IPS-18a (cell line): ENCODE data around the gene OASL.
"Not testable (repeated sequence)": the region's sequence is repeated elsewhere in the genome, so short reads cannot be mapped to it uniquely, and the experiment has no call there.

Source experiments
- H3K27ac ChIP-seq: one replicate; pipeline ENCODE4 v1.5.1; 2013; ENCODE audit warnings: low read length
- H3K27me3 ChIP-seq: one replicate; pipeline ENCODE4 v1.6.1; 2013; ENCODE audit warnings: mild to moderate bottlenecking, low read length; ENCODE audit not compliant: control insufficient read depth, insufficient read depth
- H3K36me3 ChIP-seq: one replicate; pipeline ENCODE4 v1.6.1; 2013; ENCODE audit warnings: low read depth, low read length; ENCODE audit not compliant: control insufficient read depth
- H3K4me1 ChIP-seq: one replicate; pipeline ENCODE4 v1.6.1; 2013; ENCODE audit warnings: low read depth, low read length; ENCODE audit not compliant: control insufficient read depth
- H3K4me3 ChIP-seq: one replicate; pipeline ENCODE4 v1.5.1; 2013; ENCODE audit warnings: low read length
- H3K9ac ChIP-seq: one replicate; pipeline ENCODE4 v1.6.1; 2013; ENCODE audit warnings: mild to moderate bottlenecking, low read length, moderate library complexity
- H3K9me3 ChIP-seq: one replicate; pipeline ENCODE4 v1.6.1; 2013; ENCODE audit warnings: low read depth, low read length; ENCODE audit not compliant: control insufficient read depth

Gene OASL, protein sequence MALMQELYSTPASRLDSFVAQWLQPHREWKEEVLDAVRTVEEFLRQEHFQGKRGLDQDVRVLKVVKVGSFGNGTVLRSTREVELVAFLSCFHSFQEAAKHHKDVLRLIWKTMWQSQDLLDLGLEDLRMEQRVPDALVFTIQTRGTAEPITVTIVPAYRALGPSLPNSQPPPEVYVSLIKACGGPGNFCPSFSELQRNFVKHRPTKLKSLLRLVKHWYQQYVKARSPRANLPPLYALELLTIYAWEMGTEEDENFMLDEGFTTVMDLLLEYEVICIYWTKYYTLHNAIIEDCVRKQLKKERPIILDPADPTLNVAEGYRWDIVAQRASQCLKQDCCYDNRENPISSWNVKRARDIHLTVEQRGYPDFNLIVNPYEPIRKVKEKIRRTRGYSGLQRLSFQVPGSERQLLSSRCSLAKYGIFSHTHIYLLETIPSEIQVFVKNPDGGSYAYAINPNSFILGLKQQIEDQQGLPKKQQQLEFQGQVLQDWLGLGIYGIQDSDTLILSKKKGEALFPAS

DNA sequence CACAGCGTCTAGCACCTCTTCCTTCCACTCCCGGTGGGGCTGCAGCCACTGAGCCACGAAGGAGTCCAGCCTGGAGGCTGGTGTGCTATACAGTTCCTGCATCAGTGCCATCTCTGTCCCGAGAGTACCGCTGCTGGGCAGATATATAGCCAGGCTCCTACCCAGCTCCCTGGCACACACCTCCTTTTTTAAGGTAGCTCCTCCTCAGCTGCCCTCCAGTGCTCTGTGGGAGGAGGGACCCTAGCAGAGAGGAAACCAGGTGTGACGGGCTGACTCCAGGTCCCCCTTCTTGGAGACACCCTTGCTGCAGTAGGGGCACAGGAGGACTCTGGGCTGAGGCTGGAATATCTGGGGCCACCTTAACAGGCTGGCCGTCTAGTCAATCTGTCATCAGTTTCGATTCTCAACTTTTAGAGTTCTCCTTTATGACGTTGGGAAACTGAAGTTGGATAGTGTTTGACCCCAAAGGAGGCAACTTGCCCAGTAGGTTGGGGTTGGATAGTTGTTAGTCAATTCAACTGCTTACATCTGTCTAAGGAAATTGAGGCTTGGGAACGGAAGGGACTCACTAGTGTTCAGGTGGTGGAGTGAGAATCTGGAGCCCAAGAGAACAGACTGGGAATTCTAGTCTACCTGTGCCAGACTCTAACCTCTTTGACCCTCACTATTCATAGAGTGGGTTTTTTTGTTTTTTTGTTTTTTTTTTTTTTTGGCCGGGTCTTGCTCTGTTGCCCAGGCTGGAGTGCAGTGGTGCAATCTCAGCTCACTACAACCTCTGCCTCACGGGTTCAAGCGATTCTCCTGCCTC is at the start of gene OASL:
Gene OASL (minus strand): TSS at position 386 of the 808 bp plus-strand sequence. CDS start 275 bp downstream, at position 111.
- Histone ChIP-seq H3K9ac (no peak within 1 kb of the TSS), H3K4me3 (no peak within 1 kb of the TSS), H3K36me3 (no peaks in the 10 kb centered on the region), H3K27ac (no peak within 1 kb of the TSS), H3K9me3 (no peaks in the 10 kb centered on the region), H3K4me1 (no peaks in the 10 kb centered on the region), H3K27me3 (no peaks in the 10 kb centered on the region)

DNA sequence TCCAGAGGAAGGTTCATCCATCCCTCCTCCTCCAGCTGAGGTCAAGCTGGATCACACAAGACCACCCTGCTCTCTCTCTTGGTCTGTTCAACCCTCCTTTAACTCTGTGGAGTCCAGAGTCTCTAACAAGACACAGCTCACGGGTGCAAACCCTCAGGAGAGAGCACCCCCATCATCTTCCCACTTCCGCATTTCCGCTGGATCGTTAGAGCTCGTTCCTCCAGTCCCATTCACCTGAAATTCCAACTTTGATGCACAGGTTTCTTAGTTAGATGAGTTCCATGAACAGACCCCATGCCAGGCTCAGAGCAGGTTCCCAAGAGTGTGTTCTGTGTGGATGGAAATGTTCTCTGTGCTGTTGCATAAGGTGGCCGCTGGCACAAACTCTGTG is 49.1 kb upstream of the OASL start:
- H3K4me1 ChIP-seq, result no peaks in the 10 kb centered on the region
- H3K27ac ChIP-seq, result no peak overlapping the region
- H3K9me3 ChIP-seq, result no peaks in the 10 kb centered on the region
- H3K9ac ChIP-seq, result no peak overlapping the region
- no peaks in the 10 kb centered on the region for H3K27me3 ChIP-seq
- no peak overlapping the region for H3K4me3 ChIP-seq
- H3K36me3 ChIP-seq, result no peaks in the 10 kb centered on the region

DNA sequence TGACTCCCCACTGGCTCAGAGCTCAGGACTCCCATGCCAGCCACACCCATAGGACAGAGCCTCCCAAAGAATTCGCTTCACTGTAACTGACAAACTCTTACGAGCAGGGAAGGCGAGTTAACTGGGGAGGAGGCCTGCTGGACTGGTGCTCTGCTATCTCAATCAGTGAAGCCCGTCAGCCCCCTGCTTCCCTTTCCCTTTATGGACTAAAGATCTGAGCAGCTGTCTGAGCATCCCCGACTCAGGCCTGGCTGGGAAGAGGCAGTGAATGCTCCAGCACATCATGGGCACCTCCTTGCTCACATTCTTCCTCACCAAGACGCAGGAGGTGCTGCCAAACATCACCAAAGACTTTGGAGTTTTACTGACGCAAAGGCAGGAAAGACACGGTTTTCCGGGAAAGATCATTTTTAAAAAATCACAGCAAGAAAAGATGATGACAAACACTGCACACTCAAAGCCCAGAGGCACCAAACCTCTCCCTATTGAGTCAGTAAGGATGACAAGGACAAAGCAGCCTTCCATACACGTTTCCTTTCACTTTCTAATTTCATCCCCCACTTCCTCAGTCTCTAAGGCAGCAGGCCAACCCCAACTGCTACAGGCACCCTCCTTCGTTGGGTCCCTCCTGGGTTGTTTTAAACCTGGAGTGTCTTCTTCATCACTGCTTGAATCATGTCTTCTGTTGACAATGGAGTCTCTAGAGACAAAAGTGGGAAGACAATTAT is 48.6 kb upstream of the OASL start:
- H3K27ac ChIP-seq, result no peak overlapping the region
- no peaks in the 10 kb centered on the region for H3K36me3 ChIP-seq
- H3K4me3 ChIP-seq, result no peak overlapping the region
- H3K4me1 ChIP-seq, result no peaks in the 10 kb centered on the region
- no peaks in the 10 kb centered on the region for H3K27me3 ChIP-seq
- H3K9me3 ChIP-seq, result no peaks in the 10 kb centered on the region
- no peak overlapping the region for H3K9ac ChIP-seq

DNA sequence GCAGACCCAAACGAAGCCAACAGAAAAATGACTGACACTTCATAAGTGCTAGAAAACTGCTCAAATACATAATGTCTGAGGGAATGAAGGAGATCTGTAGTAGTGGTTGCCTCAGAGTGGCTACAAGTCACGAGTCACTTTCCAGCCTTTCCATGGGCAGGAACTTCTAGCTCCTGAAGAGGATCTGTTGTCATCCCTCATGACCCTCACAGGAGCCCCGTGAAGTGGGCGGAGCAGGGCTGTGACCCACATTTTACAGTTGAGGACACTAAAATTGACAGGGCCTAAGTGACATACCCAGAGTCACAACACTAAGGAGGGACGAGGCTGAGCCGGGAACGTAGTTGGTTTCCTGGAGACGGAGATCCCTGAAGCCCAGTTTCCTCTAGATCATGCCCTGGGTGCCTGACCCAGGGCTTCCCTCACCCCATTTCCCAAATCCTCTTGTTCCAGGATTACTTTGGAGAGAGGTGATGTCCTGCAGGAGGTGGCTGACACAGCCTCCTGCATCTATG is 47.8 kb upstream of the OASL start:
- no peak overlapping the region for H3K27ac ChIP-seq
- H3K36me3 ChIP-seq, result no peaks in the 10 kb centered on the region
- no peaks in the 10 kb centered on the region for H3K4me1 ChIP-seq

DNA sequence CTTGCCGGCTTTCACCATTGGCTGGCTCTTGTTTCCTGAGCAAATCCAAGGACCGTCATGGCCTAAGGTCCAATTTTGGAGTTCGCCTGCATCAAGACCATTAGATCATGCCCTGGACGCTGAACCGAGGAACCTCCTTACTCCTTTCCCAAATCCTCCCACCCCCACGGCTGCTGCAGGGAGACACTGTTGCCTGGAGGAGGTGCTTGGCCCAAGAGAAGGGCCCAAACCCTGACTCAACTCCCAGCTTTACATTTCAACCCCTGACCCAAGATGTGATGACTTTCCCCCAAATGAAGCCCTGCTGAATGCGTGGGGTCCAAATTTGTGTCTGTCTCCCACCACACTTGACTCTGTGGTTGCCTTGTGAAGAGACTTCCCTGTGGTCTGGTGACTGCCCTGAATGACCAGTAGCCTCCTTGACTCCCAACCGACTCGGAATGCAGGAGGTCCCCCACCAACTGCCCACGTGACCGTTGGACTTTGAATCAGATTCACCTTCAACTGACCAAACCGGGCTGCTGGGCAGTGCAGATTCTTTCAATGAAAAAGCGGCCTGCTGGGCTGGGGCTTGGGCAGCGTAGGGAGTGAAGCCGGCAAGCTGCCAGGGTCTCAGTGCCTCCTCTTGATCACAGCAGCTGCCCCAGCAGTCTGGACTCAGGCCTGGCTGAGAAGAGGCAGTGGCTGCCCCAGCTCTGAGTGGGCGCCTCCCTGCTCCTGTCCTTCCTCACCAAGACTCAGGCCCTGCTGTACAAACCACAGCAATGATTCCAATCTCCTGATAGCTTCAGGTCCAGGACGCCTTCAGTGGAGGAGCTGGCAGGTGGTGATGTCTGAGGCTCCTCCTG is 46.7 kb upstream of the OASL start:
- H3K27ac ChIP-seq, result no peak overlapping the region
- no peaks in the 10 kb centered on the region for H3K27me3 ChIP-seq
- no peak overlapping the region for H3K9ac ChIP-seq
- no peaks in the 10 kb centered on the region for H3K36me3 ChIP-seq
- no peaks in the 10 kb centered on the region for H3K4me1 ChIP-seq
- H3K4me3 ChIP-seq, result no peak overlapping the region
- no peaks in the 10 kb centered on the region for H3K9me3 ChIP-seq

More for the DNA sequence above, 47.8 kb upstream of the OASL start:
- H3K9me3 ChIP-seq, result no peaks in the 10 kb centered on the region
- no peaks in the 10 kb centered on the region for H3K27me3 ChIP-seq
- H3K4me3 ChIP-seq, result no peak overlapping the region
- no peak overlapping the region for H3K9ac ChIP-seq

DNA sequence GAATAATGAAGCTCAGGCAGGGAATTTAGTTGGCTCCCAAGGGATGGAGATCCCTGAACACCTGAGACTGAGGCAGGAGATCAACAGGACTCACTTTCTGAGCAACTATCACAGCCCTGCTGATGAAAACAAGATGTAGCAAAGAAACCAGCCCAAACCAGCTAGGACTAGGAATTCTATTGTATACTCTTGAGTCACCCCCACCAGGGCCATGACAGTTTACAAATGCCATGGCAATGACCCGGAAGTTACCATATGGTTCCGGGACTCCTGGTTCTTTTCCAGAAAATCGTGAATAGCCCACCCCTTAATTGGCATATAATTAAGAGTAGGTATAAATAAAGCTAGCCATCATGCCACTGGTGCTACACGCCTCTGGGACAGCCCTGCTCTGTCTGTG is 46.0 kb upstream of the OASL start:
- H3K27me3 ChIP-seq, result no peaks in the 10 kb centered on the region
- no peaks in the 10 kb centered on the region for H3K4me1 ChIP-seq
- no peak overlapping the region for H3K4me3 ChIP-seq
- no peaks in the 10 kb centered on the region for H3K36me3 ChIP-seq
- H3K9ac ChIP-seq, result no peak overlapping the region
- no peaks in the 10 kb centered on the region for H3K9me3 ChIP-seq
- H3K27ac ChIP-seq, result no peak overlapping the region

DNA sequence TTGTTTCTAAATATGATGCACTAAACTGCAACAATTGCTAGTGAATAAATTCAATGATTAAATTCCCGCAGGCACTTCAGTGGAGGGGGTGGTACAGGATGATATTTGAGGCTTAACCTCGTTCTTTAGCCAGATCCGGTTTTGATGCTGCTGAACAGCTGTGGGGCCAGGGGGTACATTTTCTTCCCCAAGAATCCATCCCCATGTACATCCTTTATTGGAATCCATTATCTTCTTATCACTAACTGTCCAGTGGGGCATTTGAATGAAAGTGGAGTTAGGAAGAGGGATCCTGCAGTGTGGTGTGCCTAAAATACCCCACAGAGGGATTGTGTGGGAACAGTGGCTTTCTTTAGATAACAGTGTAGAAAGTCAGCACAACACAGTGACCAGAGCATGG is 45.2 kb upstream of the OASL start:
- H3K9me3 ChIP-seq, result no peaks in the 10 kb centered on the region
- no peaks in the 10 kb centered on the region for H3K4me1 ChIP-seq
- no peaks in the 10 kb centered on the region for H3K36me3 ChIP-seq
- H3K9ac ChIP-seq, result no peak overlapping the region
- H3K27ac ChIP-seq, result no peak overlapping the region
- H3K4me3 ChIP-seq, result no peak overlapping the region
- no peaks in the 10 kb centered on the region for H3K27me3 ChIP-seq

DNA sequence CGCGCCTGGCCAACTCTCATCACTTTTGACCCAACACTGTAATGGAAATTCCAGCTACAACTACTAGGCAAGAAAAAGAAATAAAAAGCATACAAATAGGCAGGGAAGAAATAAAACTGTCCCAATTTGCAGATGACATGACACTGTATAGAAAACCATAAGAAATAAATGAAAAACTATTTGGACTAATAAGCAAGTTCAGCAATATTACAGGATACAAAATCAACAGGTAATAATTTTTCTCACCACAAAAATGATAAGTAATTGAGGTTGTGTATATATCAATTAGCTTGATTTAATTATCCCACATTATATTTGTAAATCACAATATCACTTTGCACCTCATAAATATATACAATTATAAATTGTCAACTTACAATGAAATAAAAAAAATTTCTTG is 41.9 kb upstream of the OASL start:
- H3K4me1 ChIP-seq, result no peaks in the 10 kb centered on the region

DNA sequence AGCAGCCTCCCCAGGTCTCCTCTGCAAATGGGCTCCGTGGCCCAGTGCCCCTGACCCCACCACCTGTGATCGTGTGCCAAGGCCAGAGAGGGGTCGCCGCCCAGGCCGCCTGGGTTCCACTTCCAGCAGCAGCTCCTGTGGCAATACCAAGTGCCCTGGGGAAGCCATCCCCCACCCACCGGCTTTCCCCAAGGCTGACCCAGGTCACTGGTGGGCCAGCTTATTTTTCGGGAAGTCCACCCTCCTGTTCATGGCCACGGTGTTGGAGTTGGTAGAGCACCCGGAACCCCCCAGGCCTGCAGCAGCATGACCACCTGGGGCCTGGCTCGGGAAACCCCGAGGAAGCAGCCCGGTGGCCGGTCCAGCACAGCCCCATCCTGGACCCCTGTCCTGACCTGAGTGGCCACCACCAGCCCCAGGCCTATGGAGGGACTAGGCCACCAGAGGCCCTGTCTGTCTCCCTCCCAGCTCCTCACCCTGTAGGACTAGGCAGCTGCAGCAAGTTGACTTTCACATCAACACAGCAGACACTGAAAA is 40.8 kb upstream of the OASL start:
- Histone ChIP-seq H3K4me3 (no peak overlapping the region), H3K9ac (no peak overlapping the region)

More for the DNA sequence above, 41.9 kb upstream of the OASL start:
- Histone ChIP-seq H3K36me3 (no peaks in the 10 kb centered on the region), H3K4me3 (no peak overlapping the region), H3K27me3 (no peaks in the 10 kb centered on the region), H3K9ac (no peak overlapping the region), H3K27ac (no peak overlapping the region), H3K9me3 (no peaks in the 10 kb centered on the region)

DNA sequence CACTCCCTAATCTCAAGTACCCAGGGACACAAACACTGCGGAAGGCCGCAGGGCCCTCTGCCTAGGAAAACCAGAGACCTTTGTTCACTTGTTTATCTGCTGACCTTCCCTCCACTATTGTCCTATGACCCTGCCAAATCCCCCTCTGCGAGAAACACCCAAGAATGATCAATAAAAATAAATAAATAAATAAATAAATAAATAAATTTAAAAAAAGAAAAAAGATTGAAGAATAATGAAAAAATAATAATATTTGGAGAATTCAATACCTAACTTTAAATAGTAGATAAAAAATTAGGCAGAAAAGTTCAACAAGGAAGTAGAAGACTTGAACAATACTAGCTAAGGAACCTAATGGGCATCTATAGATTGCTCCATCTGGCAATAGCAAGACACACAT is 38.4 kb upstream of the OASL start:
- H3K9ac ChIP-seq, H3K4me1 ChIP-seq, H3K4me3 ChIP-seq, H3K9me3 ChIP-seq, H3K27me3 ChIP-seq, H3K36me3 ChIP-seq, H3K27ac ChIP-seq: not testable (repeated sequence)

More for the DNA sequence above, 40.8 kb upstream of the OASL start:
- Histone ChIP-seq H3K4me1 (no peaks in the 10 kb centered on the region), H3K27ac (no peak overlapping the region), H3K36me3 (no peaks in the 10 kb centered on the region), H3K27me3 (no peaks in the 10 kb centered on the region), H3K9me3 (no peaks in the 10 kb centered on the region)
